ENCODE measurements around the gene KCNK2.

Gene KCNK2

GRCh38 chr1:215056584-215056983, 26.0 kb upstream of the KCNK2 start:
- H4K20me1 ChIP-seq (ENCODE audit: control insufficient read depth, insufficient read depth, low read depth, low read length), result no peaks in the 10 kb centered on the region
- H3K9me3 ChIP-seq (ENCODE audit: control insufficient read depth, insufficient read depth, low read length), result no peaks in the 10 kb centered on the region
- H3K4me2 ChIP-seq (ENCODE audit: low read length), result no peak overlapping the region
- no peak overlapping the region for H3K27ac ChIP-seq (ENCODE audit: low read depth, low read length)
- H3F3A ChIP-seq (ENCODE audit: control insufficient read depth, insufficient read depth), result no peaks in the 10 kb centered on the region
- no peaks in the 10 kb centered on the region for H3K9me2 ChIP-seq (replicated peaks; ENCODE audit: control insufficient read depth, low read length)
- H3K36me3 ChIP-seq (ENCODE audit: control insufficient read depth, low read length), result no peaks in the 10 kb centered on the region
- H3K4me1 ChIP-seq (ENCODE audit: control insufficient read depth, low read length), result no peaks in the 10 kb centered on the region
- H3K79me2 ChIP-seq (ENCODE audit: control insufficient read depth, low read length), result no peaks in the 10 kb centered on the region
- H3K27me3 ChIP-seq (ENCODE audit: control insufficient read depth, low read length), result no peaks in the 10 kb centered on the region
- H3K4me3 ChIP-seq (ENCODE audit: low read length), result no peak overlapping the region
- no peak for TF ChIP-seq EZH2phosphoT487 (IDR thresholded peaks at IDR 0.05; ENCODE audit: borderline replicate concordance, low read length)
- TF ChIP-seq, protein P1, sequence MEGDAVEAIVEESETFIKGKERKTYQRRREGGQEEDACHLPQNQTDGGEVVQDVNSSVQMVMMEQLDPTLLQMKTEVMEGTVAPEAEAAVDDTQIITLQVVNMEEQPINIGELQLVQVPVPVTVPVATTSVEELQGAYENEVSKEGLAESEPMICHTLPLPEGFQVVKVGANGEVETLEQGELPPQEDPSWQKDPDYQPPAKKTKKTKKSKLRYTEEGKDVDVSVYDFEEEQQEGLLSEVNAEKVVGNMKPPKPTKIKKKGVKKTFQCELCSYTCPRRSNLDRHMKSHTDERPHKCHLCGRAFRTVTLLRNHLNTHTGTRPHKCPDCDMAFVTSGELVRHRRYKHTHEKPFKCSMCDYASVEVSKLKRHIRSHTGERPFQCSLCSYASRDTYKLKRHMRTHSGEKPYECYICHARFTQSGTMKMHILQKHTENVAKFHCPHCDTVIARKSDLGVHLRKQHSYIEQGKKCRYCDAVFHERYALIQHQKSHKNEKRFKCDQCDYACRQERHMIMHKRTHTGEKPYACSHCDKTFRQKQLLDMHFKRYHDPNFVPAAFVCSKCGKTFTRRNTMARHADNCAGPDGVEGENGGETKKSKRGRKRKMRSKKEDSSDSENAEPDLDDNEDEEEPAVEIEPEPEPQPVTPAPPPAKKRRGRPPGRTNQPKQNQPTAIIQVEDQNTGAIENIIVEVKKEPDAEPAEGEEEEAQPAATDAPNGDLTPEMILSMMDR (IDR thresholded peaks at IDR 0.05; ENCODE audit: low read depth, low read length, poor library complexity, severe bottlenecking), result no peak

GRCh38 chr1:215059947-215060346, 22.6 kb upstream of the KCNK2 start:
- Histone ChIP-seq H3K27ac (ENCODE audit: low read depth, low read length) (no peak overlapping the region), H4K20me1 (ENCODE audit: control insufficient read depth, insufficient read depth, low read depth, low read length) (no peaks in the 10 kb centered on the region), H3K9me3 (ENCODE audit: control insufficient read depth, insufficient read depth, low read length) (no peaks in the 10 kb centered on the region), H3K4me2 (ENCODE audit: low read length) (no peak overlapping the region), H3F3A (ENCODE audit: control insufficient read depth, insufficient read depth) (no peaks in the 10 kb centered on the region), H3K36me3 (ENCODE audit: control insufficient read depth, low read length) (no peaks in the 10 kb centered on the region), H3K4me1 (ENCODE audit: control insufficient read depth, low read length) (no peaks in the 10 kb centered on the region), H3K4me3 (ENCODE audit: low read length) (no peak overlapping the region), H3K79me2 (ENCODE audit: control insufficient read depth, low read length) (no peaks in the 10 kb centered on the region), H3K27me3 (ENCODE audit: control insufficient read depth, low read length) (0 out of 2 replicates have a peak, but pooled peaks cover 5% of the 10 kb centered on the region), H3K9me2 (replicated peaks; ENCODE audit: control insufficient read depth, low read length) (no peaks in the 10 kb centered on the region)
- TF ChIP-seq EZH2phosphoT487 (IDR thresholded peaks at IDR 0.05; ENCODE audit: borderline replicate concordance, low read length), result no peak
- TF ChIP-seq, protein P1 (IDR thresholded peaks at IDR 0.05; ENCODE audit: low read depth, low read length, poor library complexity, severe bottlenecking), result no peak

GRCh38 chr1:215064327-215064726, 18.2 kb upstream of the KCNK2 start:
- Histone ChIP-seq H3K9me3 (ENCODE audit: control insufficient read depth, insufficient read depth, low read length) (no peaks in the 10 kb centered on the region), H3K4me2 (ENCODE audit: low read length) (no peak overlapping the region), H3K4me3 (ENCODE audit: low read length) (no peak overlapping the region), H4K20me1 (ENCODE audit: control insufficient read depth, insufficient read depth, low read depth, low read length) (no peaks in the 10 kb centered on the region), H3F3A (ENCODE audit: control insufficient read depth, insufficient read depth) (no peaks in the 10 kb centered on the region), H3K36me3 (ENCODE audit: control insufficient read depth, low read length) (no peaks in the 10 kb centered on the region), H3K27me3 (ENCODE audit: control insufficient read depth, low read length) (0 out of 2 replicates have a peak, but pooled peaks cover 5% of the 10 kb centered on the region), H3K79me2 (ENCODE audit: control insufficient read depth, low read length) (no peaks in the 10 kb centered on the region), H3K4me1 (ENCODE audit: control insufficient read depth, low read length) (no peaks in the 10 kb centered on the region), H3K27ac (ENCODE audit: low read depth, low read length) (no peak overlapping the region), H3K9me2 (replicated peaks; ENCODE audit: control insufficient read depth, low read length) (no peaks in the 10 kb centered on the region)
- no peak for TF ChIP-seq EZH2phosphoT487 (IDR thresholded peaks at IDR 0.05; ENCODE audit: borderline replicate concordance, low read length)
- TF ChIP-seq, protein P1 (IDR thresholded peaks at IDR 0.05; ENCODE audit: low read depth, low read length, poor library complexity, severe bottlenecking), result no peak
